Activated B cell treated with CpG ODN at 0.5 μM for 24 hours (primary cell): ENCODE results near the gene SNTB2. TPM values are rescaled to one million over a fixed set of nuclear protein-coding genes. Genes with fewer than 3 reads are reported as not detected.

Experiments used
- ATAC-seq: fragments of 200-7000 bp; cut with Tn5 transposase; one replicate; pipeline ENCODE4 v1.10.0; 2021; ENCODE audit warnings: low read depth, mild to moderate bottlenecking, moderate library complexity
- CTCF ChIA-PET: fragments of 350-600 bp; sonication (Branson Sonifier 250); formaldehyde crosslinking; loops from one replicate; lab custom pipeline; 2021; ENCODE audit warnings: antibody characterized with exemption; lab: Charles Lee
- POLR2A ChIA-PET: fragments of 350-600 bp; sonication (Branson Sonifier 250); formaldehyde crosslinking; loops from one replicate; lab custom pipeline; 2021; ENCODE audit warnings: antibody characterized with exemption; lab: Charles Lee
- DNase-seq: peaks from one replicate; pipeline ENCODE4 v3.0.0; 2022
- H3K27ac Mint-ChIP-seq: one replicate; pipeline ENCODE4 v1.8.0; 2020; ENCODE audit warnings: mixed read lengths
- H3K27me3 Mint-ChIP-seq: one replicate; pipeline ENCODE4 v1.8.0; 2021; ENCODE audit warnings: mixed read lengths
- H3K36me3 Mint-ChIP-seq: one replicate; pipeline ENCODE4 v1.8.0; 2021; ENCODE audit warnings: low read depth, mixed read lengths
- H3K4me1 Mint-ChIP-seq: one replicate; pipeline ENCODE4 v1.8.0; 2021; ENCODE audit warnings: mixed read lengths
- H3K4me3 Mint-ChIP-seq: one replicate; pipeline ENCODE4 v1.8.0; 2020; ENCODE audit warnings: mild to moderate bottlenecking, mixed read lengths
- H3K9me3 Mint-ChIP-seq: one replicate; pipeline ENCODE4 v1.8.0; 2020; ENCODE audit warnings: mixed read lengths
- intact Hi-C: fragments of 100-400 bp; cut with micrococcal nuclease; formaldehyde crosslinking; loops from one replicate; pipeline ENCODE4 v1.15.1; 2024
- total RNA-seq: library from RNA; stranded (reverse); gene quantifications from 2 replicates; pipeline ENCODE4 v1.2.3, GENCODE V29; 2022
- TF ChIP-seq, protein P1 (sequence below): fragments of 200-600 bp; IDR thresholded peaks from one replicate; pipeline ENCODE4 v1.8.0; 2022; ENCODE audit warnings: antibody characterized with exemption, mild to moderate bottlenecking

The SNTB2 gene
- total RNA-seq, 1 donor from 2014 or later: 7.7 TPM

DNA sequence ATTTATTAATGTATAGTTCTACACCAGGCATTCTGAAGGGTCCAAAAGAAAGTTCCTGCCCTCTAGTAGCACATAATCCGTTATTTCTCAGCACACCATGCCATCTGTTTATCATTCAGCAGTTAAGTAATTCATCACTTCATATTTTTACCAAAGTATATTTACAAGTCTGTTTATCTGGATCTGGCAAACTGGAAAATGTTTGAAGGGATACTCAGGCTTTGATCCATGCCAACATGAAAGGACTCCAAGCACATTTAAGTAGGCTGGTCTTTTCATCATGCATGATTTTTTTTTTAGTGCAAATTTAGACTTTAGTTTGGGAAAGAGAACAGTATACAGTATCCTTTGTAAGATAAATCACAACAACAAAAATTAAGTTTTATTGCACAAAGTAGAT, 120.1 kb downstream of the SNTB2 start:
- H3K27ac Mint-ChIP-seq: no peak overlapping the region
- H3K27me3 Mint-ChIP-seq: no peaks in the 10 kb centered on the region
- TF ChIP-seq, protein P1, sequence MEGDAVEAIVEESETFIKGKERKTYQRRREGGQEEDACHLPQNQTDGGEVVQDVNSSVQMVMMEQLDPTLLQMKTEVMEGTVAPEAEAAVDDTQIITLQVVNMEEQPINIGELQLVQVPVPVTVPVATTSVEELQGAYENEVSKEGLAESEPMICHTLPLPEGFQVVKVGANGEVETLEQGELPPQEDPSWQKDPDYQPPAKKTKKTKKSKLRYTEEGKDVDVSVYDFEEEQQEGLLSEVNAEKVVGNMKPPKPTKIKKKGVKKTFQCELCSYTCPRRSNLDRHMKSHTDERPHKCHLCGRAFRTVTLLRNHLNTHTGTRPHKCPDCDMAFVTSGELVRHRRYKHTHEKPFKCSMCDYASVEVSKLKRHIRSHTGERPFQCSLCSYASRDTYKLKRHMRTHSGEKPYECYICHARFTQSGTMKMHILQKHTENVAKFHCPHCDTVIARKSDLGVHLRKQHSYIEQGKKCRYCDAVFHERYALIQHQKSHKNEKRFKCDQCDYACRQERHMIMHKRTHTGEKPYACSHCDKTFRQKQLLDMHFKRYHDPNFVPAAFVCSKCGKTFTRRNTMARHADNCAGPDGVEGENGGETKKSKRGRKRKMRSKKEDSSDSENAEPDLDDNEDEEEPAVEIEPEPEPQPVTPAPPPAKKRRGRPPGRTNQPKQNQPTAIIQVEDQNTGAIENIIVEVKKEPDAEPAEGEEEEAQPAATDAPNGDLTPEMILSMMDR: no peak
- no peak overlapping the region for H3K4me3 Mint-ChIP-seq
- no peaks in the 10 kb centered on the region for H3K9me3 Mint-ChIP-seq
- H3K4me1 Mint-ChIP-seq: peaks cover 14% of the 10 kb centered on the region
- intact Hi-C loops: no loop called here
- ChIA-PET CTCF (no interaction called here), POLR2A (interaction anchor here (0.6 kb wide), 1 partner anchor 24 kb away, joined by 16 read pairs; no protein-coding TSS in a partner anchor)
- DNase-seq (no peak), ATAC-seq (no peak)
- H3K36me3 Mint-ChIP-seq: peaks cover 4% of the 10 kb centered on the region

DNA sequence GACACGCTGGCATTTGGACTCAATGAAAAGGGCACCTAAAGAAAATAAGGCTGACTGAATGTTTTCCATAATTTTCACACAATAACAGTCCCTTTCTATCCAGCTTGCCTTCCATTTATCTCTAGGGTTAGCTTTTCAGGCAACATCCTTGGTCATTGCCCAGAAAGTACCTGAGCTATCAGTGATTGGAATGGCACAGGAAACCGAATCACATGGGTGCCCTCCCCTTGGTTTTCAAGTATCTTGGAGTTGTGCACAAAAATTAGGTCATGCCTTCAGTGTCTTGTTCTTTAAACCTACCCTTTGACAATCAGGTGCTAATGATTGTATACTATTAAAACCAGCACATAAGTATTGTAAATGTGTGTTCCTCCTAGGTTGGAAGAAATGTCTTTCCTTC, 120.9 kb downstream of the SNTB2 start:
- Mint-ChIP-seq H3K27me3 (no peaks in the 10 kb centered on the region), H3K27ac (no peak overlapping the region), H3K9me3 (no peaks in the 10 kb centered on the region), H3K4me1 (peaks cover 13% of the 10 kb centered on the region), H3K36me3 (peaks cover 7% of the 10 kb centered on the region), H3K4me3 (no peak overlapping the region)
- TF ChIP-seq, protein P1: no peak
- ChIA-PET CTCF (no interaction called here), POLR2A (no interaction called here)
- DNase-seq: no peak
- ATAC-seq: no peak
- intact Hi-C loops: no loop called here

DNA sequence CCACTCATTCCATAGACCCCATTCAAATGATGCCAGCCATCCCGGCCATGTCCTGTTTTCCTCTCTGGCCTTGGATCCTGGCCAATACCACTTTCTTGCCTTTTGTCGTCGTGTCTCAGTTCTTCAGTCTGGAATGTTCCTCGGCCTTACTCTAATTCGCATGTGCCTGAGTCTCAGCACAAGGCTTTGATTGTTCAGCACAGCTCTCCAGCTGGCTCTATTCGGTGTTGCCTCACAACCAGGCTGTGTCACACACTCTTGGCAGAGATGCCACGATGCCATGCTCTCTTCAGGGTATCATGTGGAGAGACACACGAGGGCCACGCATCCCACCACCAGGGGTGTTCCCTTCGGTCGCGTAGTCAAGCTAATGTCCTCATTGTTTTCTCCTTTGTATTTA, 122.4 kb downstream of the SNTB2 start:
- peak overlapping the region; percentile 21 for H3K4me3 Mint-ChIP-seq
- H3K36me3 Mint-ChIP-seq: peaks cover 14% of the 10 kb centered on the region
- peak overlapping the region; percentile 5 for H3K27ac Mint-ChIP-seq
- peaks cover 24% of the 10 kb centered on the region for H3K4me1 Mint-ChIP-seq
- CTCF ChIA-PET: interaction anchor here (1.0 kb wide), 1 partner anchor 35 kb away, joined by 3 read pairs; no protein-coding TSS in a partner anchor
- POLR2A ChIA-PET: no interaction called here
- intact Hi-C loops: no loop called here
- no peaks in the 10 kb centered on the region for H3K9me3 Mint-ChIP-seq
- no peaks in the 10 kb centered on the region for H3K27me3 Mint-ChIP-seq
- TF ChIP-seq, protein P1: no peak
- no peak for DNase-seq
- no peak for ATAC-seq

DNA sequence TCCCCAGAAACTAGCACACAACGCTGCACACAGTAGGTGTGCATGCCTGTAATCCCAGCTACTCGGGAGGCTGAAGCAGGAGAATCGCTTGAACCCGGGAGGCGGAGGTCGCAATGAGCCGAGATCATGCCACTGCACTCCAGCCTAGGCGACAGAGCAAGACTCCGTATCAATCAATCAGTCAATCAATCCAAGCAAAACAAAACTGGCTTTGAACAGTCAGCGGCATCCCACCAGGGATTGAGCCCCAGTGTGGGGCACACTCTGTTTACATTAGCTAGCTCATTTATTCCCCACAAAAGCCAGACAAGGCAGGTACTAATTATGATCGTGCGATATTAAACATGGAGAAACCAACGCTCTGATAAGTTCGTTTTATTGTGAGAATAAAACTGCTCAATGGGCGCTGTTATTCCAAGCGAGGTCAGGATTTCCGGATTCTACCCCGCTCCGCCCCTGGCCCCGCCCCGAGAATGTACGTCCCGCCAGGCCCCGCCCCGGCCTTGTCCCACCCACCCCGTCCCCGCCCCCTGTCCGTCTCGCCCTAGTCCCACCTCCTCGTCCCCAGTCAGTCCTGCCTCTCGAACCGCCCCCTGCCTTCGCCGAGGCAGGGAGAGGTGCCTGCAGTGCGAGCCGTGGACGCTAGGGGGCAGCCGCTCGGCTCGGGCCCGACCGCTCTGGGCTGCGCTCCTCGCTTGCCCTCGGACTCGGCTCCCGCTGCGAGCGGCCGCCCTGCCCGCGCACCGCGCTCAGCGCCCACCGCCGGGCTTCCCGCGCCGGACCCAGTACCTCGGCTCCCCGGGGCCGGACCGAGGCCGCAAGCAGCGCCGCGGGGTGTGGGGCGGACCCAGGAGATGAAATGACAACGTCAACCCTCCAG, 123.9 kb downstream of the SNTB2 start, which contains the start of gene VPS4A:
VPS4A (plus strand) TSS at position 698 of the 880 bp plus-strand sequence; CDS start at position 860, 162 bp downstream.
- Mint-ChIP-seq H3K4me1 (peaks cover 27% of the 10 kb centered on the region), H3K27me3 (no peaks in the 10 kb centered on the region), H3K36me3 (peaks cover 28% of the 10 kb centered on the region), H3K9me3 (no peaks in the 10 kb centered on the region), H3K4me3 (peak within 1 kb of the TSS; percentile 98), H3K27ac (peak within 1 kb of the TSS; percentile 91)
- peak; percentile 98 for ATAC-seq
- intact Hi-C loops: loop anchor here (1.0 to 10.0 kb wide), 7 partner anchors 19 to 1214 kb away; partner anchors contain the start of genes COG4, COG8, NFAT5 and NIP7
- ChIA-PET CTCF (interaction anchor here (1.0 kb wide), 1 partner anchor 19 kb away, joined by 3 read pairs; no protein-coding TSS in a partner anchor), POLR2A (interaction anchor here (0.5 to 2.6 kb wide), 6 partner anchors 14 to 178 kb away, joined by 3 to 11 read pairs (median 6); partner anchors contain the start of genes COG8, NIP7 and PDF)
- peak; percentile 99 for DNase-seq
- TF ChIP-seq, protein P1: no peak
